Measurements from ENCODE around the gene FOXB2. TPM values are rescaled to one million over a fixed set of nuclear protein-coding genes. Genes with fewer than 3 reads are reported as not detected.

The FOXB2 gene
- total RNA-seq, 1 donor from 2014 or later, result not detected

DNA sequence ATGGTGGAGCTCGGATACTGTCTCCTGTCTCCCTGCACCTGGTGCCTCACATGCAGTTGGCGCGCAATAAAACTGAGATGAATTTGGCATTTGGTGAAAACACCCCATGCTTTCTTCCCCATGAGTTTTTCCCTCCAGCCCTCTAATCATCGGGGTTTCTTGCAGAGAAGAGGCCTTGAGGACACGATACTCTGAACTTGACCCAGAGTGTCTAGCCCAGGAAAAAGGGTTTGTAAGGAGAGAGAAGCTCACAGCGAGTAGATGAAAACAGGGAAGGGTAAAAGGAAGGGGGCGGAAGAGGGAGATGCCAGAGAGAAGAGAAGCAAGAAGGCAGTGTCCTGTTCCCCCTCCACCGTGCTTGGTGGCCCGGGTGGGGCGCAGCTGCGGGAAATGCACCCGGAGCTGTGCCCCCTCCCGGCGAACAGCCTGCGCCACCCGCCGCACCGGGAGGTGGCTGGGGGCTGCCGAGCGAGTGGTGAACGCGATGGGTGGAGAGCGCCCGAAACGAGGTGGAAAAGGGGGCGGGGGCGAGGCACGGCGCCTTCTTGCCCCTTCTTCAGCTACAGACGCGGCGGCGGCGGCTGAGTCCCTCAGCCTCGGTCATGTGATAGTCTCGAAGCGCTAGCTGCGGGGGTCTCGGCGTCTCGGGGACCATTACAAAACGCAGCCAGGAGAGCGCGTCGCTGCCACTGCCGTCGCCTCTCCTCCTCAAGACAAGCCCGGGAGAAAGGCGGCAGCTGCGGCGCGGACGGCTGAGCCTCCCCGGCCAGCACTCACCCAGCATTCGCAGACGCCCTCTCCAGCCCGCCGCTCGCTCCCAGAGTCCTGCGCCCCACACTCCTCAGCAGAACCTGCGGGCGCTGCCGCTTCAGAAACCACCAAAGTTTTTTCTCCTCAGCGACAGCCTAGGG is 1.1 kb upstream of the FOXB2 start:
- peak overlapping the region; percentile 84 for H3K4me3 Mint-ChIP-seq (ENCODE audit: unreplicated experiment)
- peaks cover 63% of the 10 kb centered on the region for H3K27me3 Mint-ChIP-seq (ENCODE audit: unreplicated experiment)
- peaks cover 7% of the 10 kb centered on the region for H3K36me3 Mint-ChIP-seq (ENCODE audit: low read depth, unreplicated experiment)
- peaks cover 42% of the 10 kb centered on the region for H3K4me1 Mint-ChIP-seq (ENCODE audit: unreplicated experiment)
- TF ChIP-seq CTCF (IDR thresholded peaks at IDR 0.05; ENCODE audit: unreplicated experiment), result no peak
- H3K27ac Mint-ChIP-seq (ENCODE audit: unreplicated experiment), result no peak overlapping the region
- peak; percentile 47 for DNase-seq (ENCODE audit: low spot score)
- H3K9me3 Mint-ChIP-seq (ENCODE audit: unreplicated experiment), result peaks cover 6% of the 10 kb centered on the region

- Mint-ChIP-seq H3K4me3 (ENCODE audit: unreplicated experiment) (no peak overlapping the region), H3K27me3 (ENCODE audit: unreplicated experiment) (peaks cover 59% of the 10 kb centered on the region), H3K27ac (ENCODE audit: unreplicated experiment) (no peak overlapping the region), H3K36me3 (ENCODE audit: low read depth, unreplicated experiment) (peaks cover 7% of the 10 kb centered on the region), H3K9me3 (ENCODE audit: unreplicated experiment) (peaks cover 6% of the 10 kb centered on the region), H3K4me1 (ENCODE audit: unreplicated experiment) (peaks cover 38% of the 10 kb centered on the region)
- peak; percentile 13 for DNase-seq (ENCODE audit: low spot score)
- TF ChIP-seq CTCF (IDR thresholded peaks at IDR 0.05; ENCODE audit: unreplicated experiment), result no peak
Measured at GRCh38 chr9:77018969-77019235, 553 bp upstream of the FOXB2 start.

GRCh38 chr9:77019926-77020412 is 514 bp downstream of the FOXB2 start:
- no peak for TF ChIP-seq CTCF (IDR thresholded peaks at IDR 0.05; ENCODE audit: unreplicated experiment)
- Mint-ChIP-seq H3K4me1 (ENCODE audit: unreplicated experiment) (peaks cover 31% of the 10 kb centered on the region), H3K4me3 (ENCODE audit: unreplicated experiment) (no peak overlapping the region), H3K36me3 (ENCODE audit: low read depth, unreplicated experiment) (peaks cover 7% of the 10 kb centered on the region), H3K27me3 (ENCODE audit: unreplicated experiment) (peaks cover 49% of the 10 kb centered on the region), H3K9me3 (ENCODE audit: unreplicated experiment) (peaks cover 6% of the 10 kb centered on the region), H3K27ac (ENCODE audit: unreplicated experiment) (no peak overlapping the region)
- no peak for DNase-seq (ENCODE audit: low spot score)

DNA sequence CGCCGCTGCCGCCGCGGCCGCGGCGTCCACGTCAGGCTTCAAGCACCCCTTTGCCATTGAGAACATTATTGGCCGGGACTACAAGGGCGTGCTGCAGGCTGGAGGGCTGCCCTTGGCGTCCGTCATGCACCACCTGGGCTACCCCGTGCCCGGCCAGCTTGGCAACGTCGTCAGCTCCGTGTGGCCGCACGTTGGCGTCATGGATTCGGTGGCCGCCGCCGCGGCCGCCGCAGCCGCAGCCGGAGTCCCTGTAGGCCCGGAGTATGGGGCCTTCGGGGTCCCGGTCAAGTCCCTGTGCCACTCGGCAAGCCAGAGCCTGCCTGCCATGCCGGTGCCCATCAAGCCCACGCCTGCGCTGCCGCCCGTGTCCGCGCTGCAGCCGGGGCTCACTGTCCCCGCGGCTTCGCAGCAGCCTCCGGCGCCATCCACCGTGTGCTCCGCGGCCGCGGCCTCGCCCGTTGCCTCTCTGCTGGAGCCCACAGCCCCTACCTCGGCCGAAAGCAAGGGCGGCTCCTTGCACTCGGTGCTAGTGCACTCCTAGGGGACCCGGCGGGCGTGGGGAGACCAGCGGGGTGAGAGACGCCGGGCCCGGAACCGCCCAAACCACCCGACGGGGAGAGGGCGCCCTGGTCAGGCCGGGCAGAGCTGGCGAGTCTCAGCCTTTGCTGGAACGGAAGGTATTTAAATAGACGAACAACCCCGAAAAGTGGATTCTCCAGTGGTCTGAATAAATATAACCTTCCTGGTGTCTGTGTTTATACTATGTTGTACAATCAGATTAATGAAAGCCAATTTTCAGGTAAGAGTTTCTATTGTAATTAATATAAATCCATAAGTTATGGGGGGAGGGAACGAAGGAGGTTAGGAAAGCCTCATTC is 1.2 kb downstream of the FOXB2 start:
- no peak overlapping the region for H3K4me3 Mint-ChIP-seq (ENCODE audit: unreplicated experiment)
- H3K27ac Mint-ChIP-seq (ENCODE audit: unreplicated experiment), result no peak overlapping the region
- TF ChIP-seq CTCF (IDR thresholded peaks at IDR 0.05; ENCODE audit: unreplicated experiment), result no peak
- H3K27me3 Mint-ChIP-seq (ENCODE audit: unreplicated experiment), result peaks cover 42% of the 10 kb centered on the region
- H3K9me3 Mint-ChIP-seq (ENCODE audit: unreplicated experiment), result peaks cover 6% of the 10 kb centered on the region
- peaks cover 7% of the 10 kb centered on the region for H3K36me3 Mint-ChIP-seq (ENCODE audit: low read depth, unreplicated experiment)
- H3K4me1 Mint-ChIP-seq (ENCODE audit: unreplicated experiment), result peaks cover 26% of the 10 kb centered on the region
- peak; percentile 28 for DNase-seq (ENCODE audit: low spot score)

All from endothelial cell (in vitro differentiated cells).